ENCODE measurements around the gene AMN. TPM values are rescaled to one million over a fixed set of nuclear protein-coding genes. Genes with fewer than 3 reads are reported as not detected.

Gene AMN
- polyA plus RNA-seq, 1 donor from 2014 or later: 0.15 TPM

GRCh38 chr14:102888748-102889147 is 33.7 kb upstream of the AMN start:
- H3K36me3 ChIP-seq (ENCODE audit: insufficient read depth, low read length): peaks cover 3% of the 10 kb centered on the region
- H3F3A ChIP-seq (ENCODE audit: insufficient read depth, low read length, poor library complexity, severe bottlenecking): no peaks in the 10 kb centered on the region
- H3K9ac ChIP-seq (ENCODE audit: low read length): no peak overlapping the region
- H3K9me2 ChIP-seq (ENCODE audit: insufficient read depth, low read length): no peaks in the 10 kb centered on the region
- no peaks in the 10 kb centered on the region for H3K79me2 ChIP-seq (replicated peaks; ENCODE audit: insufficient read depth, low read length)
- H2AFZ ChIP-seq (ENCODE audit: low read depth, low read length): no peak overlapping the region
- H3K4me3 ChIP-seq (ENCODE audit: low read length): no peak overlapping the region
- no peaks in the 10 kb centered on the region for H3K9me3 ChIP-seq (ENCODE audit: low read length)
- no peak overlapping the region for H3K4me2 ChIP-seq (ENCODE audit: low read length)
- no peaks in the 10 kb centered on the region for H3K27me3 ChIP-seq (ENCODE audit: insufficient read depth, low read depth, low read length)
- no peaks in the 10 kb centered on the region for H4K20me1 ChIP-seq (ENCODE audit: insufficient read depth)
- TF ChIP-seq TAF1 (IDR thresholded peaks at IDR 0.05; ENCODE audit: low read depth) (no peak), POLR2AphosphoS5 (IDR thresholded peaks at IDR 0.05) (no peak), CTCF (IDR thresholded peaks at IDR 0.05; ENCODE audit: poor library complexity, severe bottlenecking) (no peak), EZH2 (IDR thresholded peaks at IDR 0.05; ENCODE audit: borderline replicate concordance, insufficient read depth, low read length, poor library complexity, severe bottlenecking) (no peak), SMC3 (conservative IDR thresholded peaks at IDR 0.05; ENCODE audit: poor library complexity) (no peak), EP300 (conservative IDR thresholded peaks at IDR 0.05; ENCODE audit: poor library complexity, severe bottlenecking) (no peak), RAD21 (conservative IDR thresholded peaks at IDR 0.05) (no peak), REST (IDR thresholded peaks at IDR 0.05; ENCODE audit: borderline replicate concordance) (no peak), MXI1 (conservative IDR thresholded peaks at IDR 0.05; ENCODE audit: poor library complexity, severe bottlenecking) (no peak)
- no peak overlapping the region for H3K27ac ChIP-seq (ENCODE audit: low read length)

- H3K27ac ChIP-seq (ENCODE audit: low read length): no peak overlapping the region
- H3F3A ChIP-seq (ENCODE audit: insufficient read depth, low read length, poor library complexity, severe bottlenecking): no peaks in the 10 kb centered on the region
- no peaks in the 10 kb centered on the region for H3K9me3 ChIP-seq (ENCODE audit: low read length)
- no peaks in the 10 kb centered on the region for H3K27me3 ChIP-seq (ENCODE audit: insufficient read depth, low read depth, low read length)
- no peaks in the 10 kb centered on the region for H4K20me1 ChIP-seq (ENCODE audit: insufficient read depth)
- no peaks in the 10 kb centered on the region for H3K79me2 ChIP-seq (replicated peaks; ENCODE audit: insufficient read depth, low read length)
- peaks cover 3% of the 10 kb centered on the region for H3K36me3 ChIP-seq (ENCODE audit: insufficient read depth, low read length)
- H3K9me2 ChIP-seq (ENCODE audit: insufficient read depth, low read length): no peaks in the 10 kb centered on the region
- no peak overlapping the region for H3K9ac ChIP-seq (ENCODE audit: low read length)
- TF ChIP-seq REST (IDR thresholded peaks at IDR 0.05; ENCODE audit: borderline replicate concordance) (no peak), TAF1 (IDR thresholded peaks at IDR 0.05; ENCODE audit: low read depth) (no peak), MXI1 (conservative IDR thresholded peaks at IDR 0.05; ENCODE audit: poor library complexity, severe bottlenecking) (no peak), SMC3 (conservative IDR thresholded peaks at IDR 0.05; ENCODE audit: poor library complexity) (no peak), EP300 (conservative IDR thresholded peaks at IDR 0.05; ENCODE audit: poor library complexity, severe bottlenecking) (no peak), EZH2 (IDR thresholded peaks at IDR 0.05; ENCODE audit: borderline replicate concordance, insufficient read depth, low read length, poor library complexity, severe bottlenecking) (no peak), RAD21 (conservative IDR thresholded peaks at IDR 0.05) (no peak), CTCF (IDR thresholded peaks at IDR 0.05; ENCODE audit: poor library complexity, severe bottlenecking) (no peak), POLR2AphosphoS5 (IDR thresholded peaks at IDR 0.05) (no peak)
- no peak overlapping the region for H3K4me2 ChIP-seq (ENCODE audit: low read length)
- H2AFZ ChIP-seq (ENCODE audit: low read depth, low read length): no peak overlapping the region
- H3K4me3 ChIP-seq (ENCODE audit: low read length): no peak overlapping the region
Measured at GRCh38 chr14:102889615-102890014, 32.8 kb upstream of the AMN start.
